Measurements from ENCODE around the gene ICAM4.
"Not testable (repeated sequence)": the region's sequence is repeated elsewhere in the genome, so short reads cannot be mapped to it uniquely, and the experiment has no call there.

ICAM4 gene

GRCh38 chr19:10320602-10321416 lies 34.1 kb downstream of the ICAM4 start:
- peak; percentile 44 for DNase-seq

GRCh38 chr19:10321417-10321797 lies 34.7 kb downstream of the ICAM4 start:
- no peak for DNase-seq

GRCh38 chr19:10321874-10322835 lies 35.4 kb downstream of the ICAM4 start:
- DNase-seq, result no peak

- no peak for DNase-seq
These were observed 39.0 kb downstream of the ICAM4 start for GRCh38 chr19:10325732-10326131.

- no peak for DNase-seq
These were observed 41.0 kb downstream of the ICAM4 start for GRCh38 chr19:10327793-10328192.

GRCh38 chr19:10328558-10329429 lies 42.0 kb downstream of the ICAM4 start:
- DNase-seq, result no peak

- DNase-seq, result no peak
These were observed 42.8 kb downstream of the ICAM4 start for GRCh38 chr19:10329555-10329954.

GRCh38 chr19:10332158-10332964 lies 45.6 kb downstream of the ICAM4 start:
- no peak for DNase-seq

GRCh38 chr19:10332965-10333757 lies 46.4 kb downstream of the ICAM4 start, which contains the start of gene RAVER1:
RAVER1 (minus strand) TSS chr19:10333529; CDS start chr19:10333507, 22 bp downstream.
- peak; percentile 98 for DNase-seq

- DNase-seq, result no peak
These were observed 47.2 kb downstream of the ICAM4 start for GRCh38 chr19:10333758-10334587.

GRCh38 chr19:10334588-10335351 lies 48.0 kb downstream of the ICAM4 start:
- peak; percentile 99 for DNase-seq

- no peak for DNase-seq
These were observed 48.7 kb downstream of the ICAM4 start for GRCh38 chr19:10335352-10335985.

- DNase-seq, result not testable (repeated sequence)
These were observed 50.0 kb downstream of the ICAM4 start for GRCh38 chr19:10336725-10337124.
